Neuronal stem cell (in vitro differentiated cells): ENCODE data around the gene SLCO3A1.

Source experiments
- DNase-seq: peaks from one replicate; pipeline ENCODE4 v3.0.0-alpha.2; 2013; ENCODE audit warnings: low spot score
- H2AFZ ChIP-seq: one replicate; pipeline ENCODE4 v1.6.1; 2013; ENCODE audit warnings: mild to moderate bottlenecking, low read length, inconsistent platforms
- H2AK5ac ChIP-seq: 2 replicates; pipeline ENCODE4 v1.6.1; 2013; ENCODE audit warnings: low read depth, mild to moderate bottlenecking, inconsistent platforms, low read length, moderate library complexity, mixed read lengths
- H2BK120ac ChIP-seq: 2 replicates; pipeline ENCODE4 v1.6.1; 2013; ENCODE audit warnings: low read depth, mild to moderate bottlenecking, inconsistent platforms, low read length, moderate library complexity, mixed read lengths
- H2BK12ac ChIP-seq: one replicate; pipeline ENCODE4 v1.6.1; 2013; ENCODE audit warnings: low read length, inconsistent platforms
- H2BK15ac ChIP-seq: 2 replicates; pipeline ENCODE4 v1.6.1; 2013; ENCODE audit warnings: mild to moderate bottlenecking, low read length, inconsistent platforms, mixed read lengths
- H2BK5ac ChIP-seq: one replicate; pipeline ENCODE4 v1.6.1; 2013; ENCODE audit warnings: inconsistent platforms, mild to moderate bottlenecking, low read length, moderate library complexity
- H3K14ac ChIP-seq: one replicate; pipeline ENCODE4 v1.6.1; 2013; ENCODE audit warnings: low read length, inconsistent platforms
- H3K18ac ChIP-seq: 2 replicates; pipeline ENCODE4 v1.6.1; 2013; ENCODE audit warnings: low read length, inconsistent platforms
- H3K23ac ChIP-seq: 2 replicates; pipeline ENCODE4 v1.6.1; 2013; ENCODE audit warnings: low read depth, mild to moderate bottlenecking, mixed read lengths, low read length, inconsistent platforms; ENCODE audit not compliant: poor library complexity
- H3K27ac ChIP-seq: replicated peaks from 3 replicates; pipeline ENCODE4 v1.5.1; 2013; ENCODE audit warnings: low read length, inconsistent platforms
- H3K27me3 ChIP-seq, 3 experiments: 2 replicates each; pipeline ENCODE4 v1.6.1; 2013; ENCODE audit warnings: low read length in 3 of 3, mild to moderate bottlenecking in 2 of 3, inconsistent platforms in 1 of 3, low read depth in 1 of 3, mixed read lengths in 1 of 3, moderate library complexity in 1 of 3; ENCODE audit not compliant: control insufficient read depth in 3 of 3, insufficient read depth in 3 of 3
- H3K36me3 ChIP-seq, 2 donors: replicated peaks in 1 of 2; 2 replicates each; pipeline ENCODE4 v1.6.1; 2013; ENCODE audit warnings: low read length in 2 of 2; ENCODE audit not compliant: control insufficient read depth in 2 of 2, insufficient read depth in 2 of 2
- H3K4ac ChIP-seq: 2 replicates; pipeline ENCODE4 v1.6.1; 2013; ENCODE audit warnings: inconsistent platforms, mild to moderate bottlenecking, low read length, moderate library complexity
- H3K4me1 ChIP-seq, 2 donors: 1 replicate in 1 of 2; 2 replicates in 1 of 2; pipeline ENCODE4 v1.6.1; 2013; ENCODE audit warnings: low read length in 2 of 2, low read depth in 1 of 2; ENCODE audit not compliant: control insufficient read depth in 2 of 2, insufficient read depth in 1 of 2
- H3K4me2 ChIP-seq: one replicate; pipeline ENCODE4 v1.6.1; 2013; ENCODE audit warnings: mild to moderate bottlenecking, low read length, inconsistent platforms; ENCODE audit not compliant: insufficient read depth, poor library complexity, severe bottlenecking
- H3K4me3 ChIP-seq, 2 donors: 2 replicates each; pipeline ENCODE4 v1.5.1; 2013; ENCODE audit warnings: low read length in 2 of 2, mild to moderate bottlenecking in 2 of 2, inconsistent platforms in 1 of 2, moderate library complexity in 1 of 2
- H3K79me1 ChIP-seq: one replicate; pipeline ENCODE4 v1.6.1; 2013; ENCODE audit warnings: low read depth, mild to moderate bottlenecking, inconsistent platforms, low read length, moderate library complexity
- H3K9ac ChIP-seq: one replicate; pipeline ENCODE4 v1.6.1; 2013; ENCODE audit warnings: mild to moderate bottlenecking, low read depth, low read length, inconsistent platforms; ENCODE audit not compliant: poor library complexity
- H3K9me3 ChIP-seq, 2 donors: replicated peaks in 1 of 2; 2 replicates each; pipeline versions ENCODE3 to v1.6.1; 2013; ENCODE audit warnings: low read length in 2 of 2, mild to moderate bottlenecking in 2 of 2, inconsistent platforms in 1 of 2, low read depth in 1 of 2, mixed read lengths in 1 of 2, moderate library complexity in 1 of 2; ENCODE audit not compliant: control insufficient read depth in 2 of 2, insufficient read depth in 1 of 2
- H4K8ac ChIP-seq: one replicate; pipeline ENCODE4 v1.6.1; 2013; ENCODE audit warnings: low read depth, mild to moderate bottlenecking, inconsistent platforms, low read length, moderate library complexity
- H4K91ac ChIP-seq: one replicate; pipeline ENCODE4 v1.6.1; 2013; ENCODE audit warnings: low read length, low read depth, mild to moderate bottlenecking, inconsistent platforms; ENCODE audit not compliant: poor library complexity
- WGBS, 2 donors: extraction: QIAGEN DNeasy Blood & Tissue Kit; methylation state at CpG; one replicate each; pipeline ENCODE4 v1.1.7; 2013; ENCODE audit warnings: missing lambda C conversion rate in 2 of 2, mixed read lengths in 1 of 2; ENCODE audit not compliant: insufficient read length in 2 of 2, insufficient replicate concordance in 1 of 2; ENCODE audit errors: extremely low coverage in 2 of 2; 5-methylcytosine and 5-hydroxymethylcytosine counted together

The SLCO3A1 gene

DNA sequence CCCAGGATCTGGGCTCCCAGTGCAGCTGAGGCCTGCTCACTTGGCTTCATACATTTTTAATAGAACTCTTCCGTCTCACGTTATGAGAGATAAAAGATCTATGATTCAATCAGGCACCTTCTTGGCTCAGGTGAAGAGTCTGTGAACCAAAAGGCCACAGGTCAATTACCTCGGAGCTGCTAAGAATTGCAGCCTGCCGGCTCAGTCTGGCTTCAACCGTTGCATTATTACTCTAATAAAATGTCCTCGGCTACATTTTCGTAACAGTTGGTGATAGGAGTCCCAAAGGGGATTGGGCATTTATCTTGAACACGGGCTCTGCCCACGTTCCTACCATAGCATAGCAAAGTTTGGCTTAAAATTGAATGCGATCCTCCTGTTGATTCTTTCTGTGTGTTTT is 176.3 kb downstream of the SLCO3A1 start:
- Histone ChIP-seq H3K23ac (no peak overlapping the region), H3K9me3 (no peaks in the 10 kb centered on the region), H3K79me1 (no peaks in the 10 kb centered on the region), H2BK12ac (no peak overlapping the region), H2BK120ac (no peak overlapping the region), H3K36me3 (no peaks in the 10 kb centered on the region), H3K4me2 (no peak overlapping the region), H3K4me3 (no peak overlapping the region), H2AK5ac (no peak overlapping the region), H3K14ac (no peak overlapping the region), H3K18ac (no peak overlapping the region), H3K4me1 (peaks cover 0 to 11% of the 10 kb centered on the region in 2 donors), H3K4ac (no peak overlapping the region), H2AFZ (no peak overlapping the region), H2BK15ac (no peak overlapping the region), H4K8ac (no peak overlapping the region), H3K27ac (no peak overlapping the region), H3K27me3 (no peaks in the 10 kb centered on the region), H2BK5ac (no peak overlapping the region), H4K91ac (no peak overlapping the region), H3K9ac (no peak overlapping the region)
- DNase-seq = no peak
- WGBS, 2 donors = no CpG with 5 or more reads among the region's 10 CpGs

GRCh38 chr15:92033314-92033713 is 179.8 kb downstream of the SLCO3A1 start:
- peak overlapping the region; percentile 11 for H3K18ac ChIP-seq
- no peaks in the 10 kb centered on the region for H3K36me3 ChIP-seq
- H2AK5ac ChIP-seq = no peak overlapping the region
- H2BK120ac ChIP-seq = no peak overlapping the region
- H4K8ac ChIP-seq = no peak overlapping the region
- no peak overlapping the region for H3K9ac ChIP-seq
- no peak overlapping the region for H2BK15ac ChIP-seq
- no CpG with 5 or more reads among the region's 9 CpGs for WGBS, 2 donors
- H3K27me3 ChIP-seq = no peaks in the 10 kb centered on the region
- no peak overlapping the region for H2BK12ac ChIP-seq
- no peaks in the 10 kb centered on the region for H3K9me3 ChIP-seq
- H3K79me1 ChIP-seq = no peaks in the 10 kb centered on the region
- no peak overlapping the region for H2BK5ac ChIP-seq
- no peak for DNase-seq
- no peak overlapping the region for H2AFZ ChIP-seq
- no peak overlapping the region for H4K91ac ChIP-seq
- H3K23ac ChIP-seq = no peak overlapping the region
- H3K14ac ChIP-seq = no peak overlapping the region
- H3K4me1 ChIP-seq = peaks cover 0 to 10% of the 10 kb centered on the region in 2 donors
- H3K4me2 ChIP-seq = no peak overlapping the region
- H3K4ac ChIP-seq = no peak overlapping the region
- no peak overlapping the region for H3K27ac ChIP-seq
- no peak overlapping the region for H3K4me3 ChIP-seq

DNA sequence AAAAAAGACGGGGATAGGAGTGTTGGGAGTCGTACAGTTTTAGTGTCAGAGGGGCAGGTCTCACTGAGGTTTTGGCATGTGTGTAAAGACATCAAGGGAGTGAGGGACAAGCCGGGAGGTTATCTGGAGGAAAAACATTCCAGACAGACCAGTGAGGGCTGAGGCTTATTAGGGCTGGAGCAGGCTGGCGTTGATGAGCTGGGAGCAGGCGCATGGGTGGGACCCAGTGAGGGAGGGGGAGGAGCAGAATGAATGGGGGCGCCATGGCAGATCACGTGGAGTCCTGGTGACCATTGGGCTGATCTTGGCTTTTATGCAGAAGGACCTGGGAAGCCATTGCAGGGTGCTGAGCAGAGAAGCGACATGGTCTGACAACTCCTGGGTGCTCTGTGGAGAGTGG is 180.2 kb downstream of the SLCO3A1 start:
- Histone ChIP-seq H3K79me1 (no peaks in the 10 kb centered on the region), H3K36me3 (no peaks in the 10 kb centered on the region), H2BK120ac (no peak overlapping the region), H2BK5ac (no peak overlapping the region), H2AK5ac (no peak overlapping the region), H3K4me1 (peaks cover 0 to 10% of the 10 kb centered on the region in 2 donors), H2AFZ (no peak overlapping the region), H2BK12ac (peak overlapping the region; percentile 30), H3K27me3 (no peaks in the 10 kb centered on the region), H4K91ac (no peak overlapping the region), H3K4me3 (no peak overlapping the region), H3K23ac (no peak overlapping the region), H3K18ac (no peak overlapping the region), H3K27ac (no peak overlapping the region), H4K8ac (no peak overlapping the region), H3K4me2 (no peak overlapping the region), H2BK15ac (no peak overlapping the region), H3K4ac (no peak overlapping the region), H3K9me3 (no peaks in the 10 kb centered on the region), H3K9ac (no peak overlapping the region), H3K14ac (no peak overlapping the region)
- DNase-seq = no peak
- no CpG with 5 or more reads among the region's 8 CpGs for WGBS, 2 donors

DNA sequence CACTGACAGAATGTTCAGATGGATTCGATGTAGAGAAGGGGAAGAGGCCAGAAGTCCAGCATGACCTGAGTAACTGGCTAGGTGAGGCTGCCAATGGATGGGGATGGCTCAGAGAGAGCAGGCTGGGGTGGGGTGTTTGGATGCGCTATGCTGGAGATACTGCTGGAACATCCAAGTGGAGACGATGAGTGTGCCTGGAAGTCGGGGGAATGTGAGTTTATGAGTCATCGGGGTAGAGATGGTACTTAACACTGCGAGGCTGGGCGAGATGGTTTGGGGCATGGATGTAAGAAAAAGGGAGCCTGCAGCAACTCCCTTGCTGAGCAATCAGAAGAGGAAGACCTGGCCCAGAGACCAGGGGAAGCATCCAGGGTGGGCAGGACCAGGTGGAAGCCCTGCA is 180.7 kb downstream of the SLCO3A1 start:
- H3K14ac ChIP-seq = no peak overlapping the region
- no peak overlapping the region for H2AK5ac ChIP-seq
- H2BK15ac ChIP-seq = no peak overlapping the region
- no peak overlapping the region for H3K18ac ChIP-seq
- no peak overlapping the region for H2AFZ ChIP-seq
- H3K9ac ChIP-seq = no peak overlapping the region
- no peak overlapping the region for H4K91ac ChIP-seq
- peaks cover 0 to 10% of the 10 kb centered on the region in 2 donors for H3K4me1 ChIP-seq
- H3K4me3 ChIP-seq = no peak overlapping the region
- H4K8ac ChIP-seq = no peak overlapping the region
- H3K23ac ChIP-seq = no peak overlapping the region
- no peak overlapping the region for H2BK120ac ChIP-seq
- no peak overlapping the region for H2BK12ac ChIP-seq
- H3K79me1 ChIP-seq = no peaks in the 10 kb centered on the region
- no CpG with 5 or more reads among the region's 7 CpGs for WGBS, 2 donors
- H3K27ac ChIP-seq = no peak overlapping the region
- H3K36me3 ChIP-seq = no peaks in the 10 kb centered on the region
- no peak overlapping the region for H3K4me2 ChIP-seq
- DNase-seq = no peak
- H3K9me3 ChIP-seq = no peaks in the 10 kb centered on the region
- no peaks in the 10 kb centered on the region for H3K27me3 ChIP-seq
- H2BK5ac ChIP-seq = no peak overlapping the region
- H3K4ac ChIP-seq = no peak overlapping the region
